NCI-H2029 treated with DMSO at 0.1 percent for 48 hours (cell line): Measurements from ENCODE around the gene RUNX1.
A peak's percentile ranks its signal among the peaks of the same experiment; 100 is the strongest.

Experiments used
- DNase-seq: peaks from one replicate; lab custom pipeline; 2025; lab: John Stamatoyannopoulos, UW

Gene RUNX1

DNA sequence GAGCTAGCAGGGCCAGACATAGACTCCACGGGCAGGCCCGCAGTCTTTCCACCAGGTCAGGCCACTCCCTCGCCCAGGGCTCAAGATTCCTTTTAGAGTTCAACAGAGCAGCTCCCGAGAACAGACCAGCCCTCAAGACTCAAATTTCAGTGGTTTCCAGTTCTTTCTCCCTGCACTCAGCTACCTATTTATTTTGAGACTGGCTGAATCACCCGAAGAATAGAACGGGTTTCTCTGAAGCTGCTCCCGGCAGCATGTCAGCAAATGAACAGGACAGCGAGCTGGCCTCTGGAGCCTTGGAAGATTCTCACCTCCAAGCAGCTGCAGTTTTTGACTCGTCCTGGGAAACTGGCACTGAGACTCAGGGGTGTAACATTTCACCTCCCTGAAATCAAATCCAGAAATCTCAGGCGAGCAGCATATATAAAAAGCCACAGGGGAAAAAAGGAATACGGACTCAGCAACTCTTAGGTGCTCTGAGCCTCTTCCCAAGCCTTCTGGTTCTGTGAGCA, 202.4 kb downstream of the RUNX1 start:
- no peak for DNase-seq

DNA sequence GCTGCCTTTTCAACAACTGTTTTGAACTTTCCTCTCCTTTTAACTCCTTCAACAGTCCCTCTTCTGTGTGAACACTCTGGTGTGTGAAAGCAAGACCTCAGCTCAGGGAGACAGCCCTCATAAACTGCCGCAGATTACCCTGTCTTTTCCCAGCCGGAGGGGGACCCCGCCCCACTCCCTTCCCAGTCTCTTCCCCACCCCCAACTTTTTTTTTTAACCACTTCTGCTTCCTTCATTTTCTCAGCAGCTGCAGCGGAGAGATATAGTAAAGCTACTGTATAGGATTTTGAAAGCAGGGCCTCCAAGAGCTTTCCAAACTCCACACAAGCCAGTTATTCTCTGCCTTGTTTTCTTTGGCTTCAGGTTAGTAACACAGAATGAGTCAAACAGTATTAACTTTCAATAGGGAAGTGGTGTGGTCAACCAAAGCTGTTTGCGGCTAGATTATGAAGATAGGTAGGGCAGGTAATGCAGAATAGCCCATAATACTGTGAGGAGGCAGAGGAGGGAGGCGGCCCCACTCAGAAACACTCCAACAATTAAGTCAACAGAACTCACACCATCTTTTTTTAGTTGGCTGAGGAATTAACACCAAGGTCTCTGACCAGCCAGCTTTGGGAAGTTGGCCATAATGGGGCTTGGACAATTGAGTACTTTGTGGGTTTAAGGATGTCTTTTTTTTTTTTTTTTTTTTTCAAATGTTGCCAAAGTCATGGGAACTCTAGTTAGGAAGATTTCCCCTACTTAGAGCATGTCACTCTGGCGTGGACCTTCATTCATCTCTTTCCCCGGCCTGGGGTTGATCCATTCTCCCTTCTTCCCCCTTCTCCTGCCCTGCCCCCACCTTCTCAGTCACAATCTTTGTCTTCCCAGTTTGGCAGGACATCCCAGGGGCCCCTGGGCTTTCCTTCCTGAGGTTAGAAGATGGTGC, 203.3 kb downstream of the RUNX1 start:
- peak; percentile 55 for DNase-seq

DNA sequence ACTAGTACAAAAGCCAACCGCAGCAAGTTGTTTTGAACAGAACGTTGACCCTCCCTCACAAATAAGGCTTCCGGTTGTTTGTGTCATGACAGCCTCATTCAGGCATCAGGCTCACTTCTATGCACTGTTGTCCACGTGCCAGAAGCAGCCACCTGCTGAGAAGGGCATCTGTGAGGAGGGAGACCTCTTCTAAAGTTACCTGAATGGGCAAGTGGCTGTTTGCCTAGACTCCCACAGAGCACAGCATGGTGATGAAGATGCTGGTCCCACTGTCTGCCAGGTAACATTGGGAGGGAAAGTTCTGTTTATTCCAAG, 204.2 kb downstream of the RUNX1 start:
- peak; percentile 12 for DNase-seq

DNA sequence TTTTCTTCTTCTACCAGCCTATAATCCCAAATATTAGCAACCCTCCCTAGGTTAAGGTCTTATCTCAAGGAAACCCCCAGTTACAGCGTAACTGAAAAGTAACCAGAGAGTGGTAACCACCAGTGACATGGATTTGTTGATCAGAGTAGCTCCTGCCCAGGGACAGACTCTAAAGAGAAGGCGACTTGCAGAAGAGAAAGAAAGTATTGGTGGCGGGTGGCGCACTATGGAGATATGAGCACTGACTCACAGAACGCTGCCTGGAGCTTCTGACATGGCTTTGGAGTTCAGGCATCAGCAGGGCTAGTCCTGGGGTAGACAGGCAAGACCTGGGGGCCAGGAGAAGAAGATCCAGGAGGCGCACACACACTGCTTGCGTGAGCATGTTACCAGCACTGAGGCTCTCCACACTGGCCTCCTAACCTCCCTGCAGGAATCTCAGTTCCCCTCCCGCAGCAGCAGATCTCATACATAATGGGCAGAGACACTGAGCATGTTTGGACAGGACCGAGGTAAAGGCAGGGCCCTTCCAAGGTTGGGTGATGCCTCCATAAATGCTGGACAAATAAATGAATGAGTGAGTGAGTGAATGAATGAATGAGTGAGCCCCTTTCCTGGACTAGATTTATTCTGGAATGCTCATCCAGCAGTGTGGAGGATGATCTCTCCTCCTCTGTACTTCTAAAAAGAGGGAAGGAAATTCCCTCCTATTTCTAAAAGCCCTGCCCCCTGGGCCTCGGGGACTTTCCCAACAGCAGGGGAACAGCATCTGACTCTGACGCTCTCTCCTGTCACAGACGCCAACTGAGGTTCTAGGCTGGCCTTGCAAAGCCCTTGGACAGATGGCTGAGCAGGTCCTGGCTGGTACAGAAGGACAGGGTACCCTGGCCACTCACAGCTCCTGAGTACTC, 204.8 kb downstream of the RUNX1 start:
- DNase-seq = no peak

DNA sequence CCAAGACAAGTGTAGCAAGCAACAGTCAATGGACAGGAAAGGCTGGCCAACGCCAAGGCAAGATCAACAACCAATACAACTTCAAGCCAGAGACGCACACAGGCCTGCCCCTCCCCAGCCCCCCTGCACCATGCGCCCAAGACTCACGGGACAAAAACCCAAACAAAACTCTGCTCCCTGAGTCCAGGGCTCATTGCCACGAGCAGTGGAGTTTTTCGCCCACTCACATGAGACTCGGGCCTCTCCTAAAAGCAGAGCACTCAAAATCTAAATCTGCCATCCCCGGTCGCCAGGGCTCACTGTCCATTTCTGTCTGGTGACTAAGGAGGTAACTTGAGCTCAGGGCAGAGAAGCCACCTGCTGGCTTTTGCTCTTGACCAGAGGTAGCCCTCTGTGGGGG, 205.5 kb downstream of the RUNX1 start:
- DNase-seq = no peak

DNA sequence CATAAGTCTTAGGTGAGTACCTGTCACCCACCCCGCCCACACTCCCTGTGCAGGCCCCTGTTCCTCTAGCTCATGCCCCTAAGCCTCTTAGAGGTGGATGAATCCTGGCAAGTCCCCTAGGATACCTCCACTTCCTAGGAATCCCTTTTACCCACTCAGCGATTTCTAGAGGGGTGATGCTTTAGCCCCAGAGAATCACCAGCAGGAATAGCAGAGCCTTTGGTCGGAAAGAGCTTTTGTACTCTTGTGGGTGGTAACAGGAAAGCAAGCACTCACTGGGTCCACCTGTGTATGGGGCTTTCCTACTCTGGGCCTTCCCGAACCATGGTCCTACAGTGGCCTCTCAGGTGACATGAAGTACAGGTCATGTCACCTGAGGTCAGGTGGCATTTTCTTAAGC, 207.9 kb downstream of the RUNX1 start:
- DNase-seq = no peak

DNA sequence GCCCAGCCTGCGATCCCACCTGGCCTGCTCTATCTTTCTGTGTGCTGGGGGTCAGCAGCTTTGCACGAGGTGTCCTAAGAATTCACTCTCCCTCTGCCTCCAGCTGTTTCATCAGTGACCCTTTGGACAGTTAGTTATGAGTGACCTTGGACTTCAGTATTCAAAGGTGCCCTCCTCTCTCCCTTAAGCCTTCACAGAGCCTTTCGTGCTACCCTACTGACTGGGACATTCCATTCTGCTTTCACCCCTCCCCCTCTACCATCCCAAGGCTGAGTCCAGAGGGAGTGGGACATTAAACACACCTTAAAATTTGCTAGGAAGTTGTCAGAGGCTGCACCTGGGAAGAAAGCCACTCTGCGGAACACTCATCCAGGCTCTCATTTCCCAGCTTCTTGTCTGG, 208.4 kb downstream of the RUNX1 start:
- DNase-seq = no peak

DNA sequence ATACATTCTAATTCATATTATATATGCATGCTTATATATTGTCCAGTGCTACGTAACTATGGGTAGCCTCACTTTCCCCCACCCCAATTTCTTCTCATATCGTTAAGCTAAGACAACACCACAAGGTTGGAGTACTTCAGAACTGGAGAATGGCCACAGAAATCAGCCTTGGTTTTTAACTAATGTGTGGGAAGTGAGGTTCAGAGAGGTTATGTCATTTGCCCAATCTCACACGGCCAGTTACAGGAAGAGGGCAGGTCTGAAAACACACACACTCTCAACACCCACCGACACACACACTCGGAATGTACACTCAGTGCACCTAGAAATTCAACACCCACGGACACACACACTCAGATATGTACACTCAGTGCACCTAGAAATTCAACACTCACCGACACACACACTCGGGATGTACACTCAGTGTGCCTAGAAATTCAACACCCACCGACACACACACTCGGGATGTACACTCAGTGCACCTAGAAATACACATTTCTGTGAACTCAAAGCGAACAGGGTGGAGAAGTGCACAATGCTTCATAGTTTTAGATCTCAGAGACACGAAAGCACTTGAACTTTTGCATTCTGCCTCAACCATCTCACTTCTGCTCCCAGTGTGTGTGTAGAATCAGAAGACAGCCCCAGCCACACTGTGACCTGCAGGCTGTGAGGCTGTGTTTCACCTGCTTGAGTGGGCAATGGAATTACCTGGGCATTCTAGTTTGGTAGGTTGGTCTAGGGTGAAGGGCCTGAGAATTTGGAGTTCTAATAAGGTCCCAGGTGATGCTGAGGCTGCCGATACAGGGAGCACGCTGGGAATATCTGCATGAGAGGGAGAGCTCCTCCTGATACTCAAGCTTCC, 209.9 kb downstream of the RUNX1 start:
- no peak for DNase-seq

DNA sequence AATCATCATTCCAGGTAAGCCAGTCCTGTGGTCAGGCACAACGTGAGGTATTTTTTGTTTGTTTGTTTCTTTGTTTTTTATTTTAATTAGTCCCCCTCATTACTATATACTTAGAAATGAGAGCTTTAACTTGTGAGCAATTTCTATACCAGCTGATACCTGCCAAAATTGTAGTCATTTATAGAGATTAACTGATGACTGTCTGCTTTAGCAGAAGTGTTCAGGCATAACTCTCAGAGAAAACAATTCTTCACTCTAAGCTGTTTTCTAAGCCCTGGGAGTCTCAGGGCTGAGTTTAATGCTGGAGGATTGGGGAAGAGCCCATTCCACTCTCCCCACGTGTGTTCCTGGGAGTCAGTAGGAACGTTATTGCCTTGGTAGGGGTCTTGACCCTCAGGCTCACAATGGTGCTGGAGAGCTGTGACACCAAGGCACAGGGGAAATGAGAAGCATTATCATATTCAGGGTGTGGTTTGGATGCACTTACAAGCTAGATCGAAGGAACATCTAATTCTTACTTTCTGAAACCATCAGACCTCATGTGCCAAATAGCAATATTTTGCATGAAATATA, 212.1 kb downstream of the RUNX1 start:
- DNase-seq = no peak

DNA sequence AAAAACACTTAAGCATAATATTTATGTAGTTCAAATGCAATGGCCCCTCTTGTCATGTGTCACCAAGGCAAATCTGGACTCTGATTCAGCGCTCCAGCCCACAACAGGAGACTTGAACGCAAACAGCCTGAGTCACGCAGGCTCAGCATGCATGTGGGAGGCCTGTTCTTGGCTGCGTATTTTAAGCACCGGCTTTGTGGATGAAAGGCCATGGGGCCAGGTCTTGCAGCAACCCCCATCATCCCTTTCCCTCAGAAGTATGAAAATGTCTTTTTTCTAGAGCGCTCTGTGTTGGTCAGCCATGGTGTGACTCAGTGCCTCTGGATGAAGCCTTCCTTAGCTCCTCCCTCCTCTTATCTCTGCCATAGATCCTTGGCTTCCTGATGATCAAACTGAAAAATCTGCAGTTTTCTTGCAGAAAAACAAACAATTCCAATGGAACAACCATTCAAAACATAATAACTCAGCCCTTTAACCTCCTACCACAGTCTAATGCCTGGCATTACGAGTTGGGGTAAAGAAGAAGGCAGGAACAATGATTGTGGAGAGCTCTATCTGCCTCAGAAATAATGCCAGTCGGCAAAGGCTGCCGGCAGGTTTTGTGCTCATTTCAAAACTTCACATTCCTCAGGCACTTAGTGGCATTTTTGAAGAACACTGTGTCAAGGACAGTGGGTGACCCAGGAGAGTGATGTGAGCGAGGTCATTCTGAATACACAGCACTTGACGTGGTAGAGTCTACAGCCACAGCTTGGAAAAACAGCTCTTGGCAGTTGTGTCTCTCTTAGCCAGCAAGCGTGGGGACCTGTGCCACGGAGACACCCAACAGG, 212.8 kb downstream of the RUNX1 start:
- DNase-seq = peak; percentile 9

DNA sequence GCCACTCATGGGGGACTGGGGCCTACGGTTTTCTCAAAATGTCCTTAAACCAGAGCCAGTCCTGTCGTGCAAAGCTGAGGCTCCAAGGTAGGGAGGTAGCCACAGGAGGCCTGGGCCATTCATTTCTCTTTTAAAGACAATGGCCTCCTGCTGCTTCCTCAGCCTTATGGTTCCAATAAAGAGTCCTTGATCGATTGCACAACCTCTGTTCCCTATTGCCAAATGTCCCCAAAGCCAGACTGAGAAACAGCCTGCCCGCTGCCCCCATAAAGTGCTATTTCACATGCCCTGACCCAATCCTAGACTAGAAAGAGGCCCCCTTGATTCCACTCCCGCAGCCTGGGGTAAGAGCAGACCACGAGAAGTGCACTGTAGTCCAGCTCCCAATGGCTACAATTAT, 213.6 kb downstream of the RUNX1 start:
- DNase-seq = no peak

DNA sequence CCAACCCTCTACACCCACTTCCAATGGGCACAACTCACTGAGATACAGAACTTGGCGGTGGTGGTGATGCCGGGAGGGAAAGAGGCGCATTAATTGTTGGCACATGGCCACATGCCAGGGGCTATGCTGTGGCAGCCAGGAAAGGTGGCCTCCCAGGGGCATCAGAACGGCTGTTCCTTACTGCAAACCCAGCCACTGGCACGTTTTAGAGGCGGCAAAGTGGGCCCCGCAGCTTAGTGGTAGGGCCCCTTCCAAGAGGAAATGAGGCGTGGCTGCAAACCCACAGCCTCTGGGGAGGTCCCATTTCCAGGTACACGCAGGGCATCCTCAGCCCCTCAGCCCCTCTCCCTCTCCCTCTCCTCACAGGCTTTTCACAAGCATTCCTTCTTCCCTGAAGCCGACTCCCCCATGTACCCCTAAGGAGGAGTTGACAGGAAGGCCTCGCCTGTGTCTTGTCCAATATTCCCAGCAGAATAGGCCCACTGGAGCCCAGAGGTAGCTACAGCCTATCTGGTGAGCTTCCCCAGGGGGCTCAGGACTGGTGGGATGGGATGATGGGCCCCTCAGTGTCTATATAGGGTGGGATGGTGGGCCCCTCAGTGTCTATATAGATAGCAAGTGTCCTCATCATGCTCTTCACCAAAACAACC, 214.1 kb downstream of the RUNX1 start:
- DNase-seq = no peak

DNA sequence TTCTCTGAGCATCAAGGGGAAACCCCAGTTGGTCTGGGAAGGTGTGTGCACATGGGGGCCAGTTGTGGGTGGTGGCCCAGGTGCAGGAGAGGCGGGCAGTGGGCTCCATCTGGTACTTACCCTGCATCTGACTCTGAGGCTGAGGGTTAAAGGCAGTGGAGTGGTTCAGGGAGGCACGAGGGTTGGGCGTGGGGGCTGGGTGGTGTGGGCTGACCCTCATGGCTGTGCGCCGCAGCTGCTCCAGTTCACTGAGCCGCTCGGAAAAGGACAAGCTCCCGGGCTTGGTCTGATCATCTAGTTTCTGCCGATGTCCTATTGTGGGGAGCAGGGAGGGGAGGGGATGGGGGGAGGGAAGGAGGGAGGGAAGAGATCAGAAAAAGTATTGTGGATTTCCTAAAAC, 214.8 kb downstream of the RUNX1 start:
- no peak for DNase-seq

DNA sequence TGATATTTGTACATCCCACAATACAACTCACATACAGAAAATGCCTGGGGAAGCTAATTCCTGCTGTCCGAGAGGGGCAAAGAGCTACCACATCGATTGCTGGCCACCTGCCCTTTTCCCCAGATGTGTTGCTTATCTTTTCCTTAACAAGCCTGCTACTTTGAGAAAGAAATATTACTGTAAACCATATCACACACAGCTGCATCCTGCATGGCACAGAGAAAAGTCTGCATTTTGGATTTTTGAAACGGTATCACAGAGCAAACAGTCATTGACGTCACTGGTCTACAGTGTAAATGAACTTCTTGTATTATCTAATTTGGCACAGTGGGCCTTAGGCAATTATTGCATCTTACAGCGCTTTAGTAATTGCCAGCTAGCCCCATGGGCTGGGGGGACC, 215.6 kb downstream of the RUNX1 start:
- DNase-seq = no peak

DNA sequence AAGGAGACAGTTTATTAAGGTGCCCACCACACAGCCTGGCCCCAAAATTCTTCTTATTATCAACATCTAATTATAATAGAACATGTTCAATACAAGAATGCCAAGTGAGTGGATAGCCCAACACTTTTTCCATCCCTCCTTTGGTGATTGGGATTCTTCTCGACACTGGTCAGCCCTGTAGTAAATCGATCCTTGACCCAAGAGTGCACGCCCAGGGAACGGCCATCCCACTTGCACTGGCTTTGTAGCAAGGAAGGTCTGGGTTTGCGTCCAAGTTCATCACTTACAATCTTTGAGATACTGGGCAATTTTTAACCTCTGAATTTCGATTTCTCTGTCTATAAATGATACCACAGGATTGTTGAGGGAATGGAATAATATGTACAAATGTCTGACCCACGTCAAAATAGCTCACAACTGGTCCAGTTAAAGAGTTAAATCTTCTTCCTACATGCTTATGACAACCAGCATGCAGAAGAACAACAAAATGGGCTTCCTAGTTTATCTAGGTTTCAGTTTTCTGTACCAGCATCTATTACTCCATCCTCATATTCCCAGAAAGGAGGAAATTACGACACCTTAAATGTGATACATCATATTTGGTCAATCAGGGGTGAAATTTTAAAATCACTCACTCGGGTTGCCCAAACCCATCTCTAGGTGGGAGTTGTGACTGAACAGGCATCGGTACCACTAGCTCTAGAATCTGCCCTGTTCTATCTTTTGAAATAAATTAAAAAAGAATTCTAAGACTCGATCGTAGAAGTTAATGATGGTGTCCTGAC, 218.5 kb downstream of the RUNX1 start:
- DNase-seq = no peak

DNA sequence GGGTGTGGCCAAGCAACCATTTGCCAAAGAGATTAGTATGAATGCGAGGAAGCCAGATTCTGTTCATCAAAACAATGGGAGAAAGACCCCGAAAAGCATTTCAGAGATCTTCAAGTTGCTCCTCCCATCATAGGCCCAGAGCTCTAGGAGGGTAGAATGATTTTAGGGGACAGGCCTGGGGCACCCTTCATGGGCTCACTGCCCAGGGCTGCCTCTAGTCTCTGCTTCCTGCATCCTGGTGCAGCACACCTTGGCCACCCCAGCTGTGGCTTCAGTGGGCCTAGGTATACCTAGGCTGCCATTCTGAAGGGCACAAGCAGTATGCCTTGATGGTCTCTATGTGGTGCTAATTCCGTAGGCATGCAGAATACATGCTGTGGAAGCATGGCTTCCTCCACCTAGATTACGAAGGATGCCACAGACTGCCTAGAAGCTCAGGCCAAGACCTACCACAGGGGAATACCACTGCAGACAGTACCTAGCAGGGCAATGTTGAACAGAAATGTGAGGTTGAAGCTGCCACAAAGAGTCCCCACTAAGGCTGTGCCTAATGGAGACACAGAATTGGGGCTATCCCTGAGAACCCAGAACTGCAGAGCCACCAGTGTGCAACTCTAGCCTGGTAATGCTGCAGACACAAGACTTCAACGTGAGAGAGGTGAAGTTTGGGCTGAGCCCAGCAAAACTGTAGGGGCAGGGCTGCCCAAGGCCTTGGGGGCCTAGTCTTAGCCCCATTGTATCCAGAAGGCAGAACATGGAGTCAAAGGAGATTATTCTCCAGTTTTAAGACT, 221.5 kb downstream of the RUNX1 start:
- no peak for DNase-seq

DNA sequence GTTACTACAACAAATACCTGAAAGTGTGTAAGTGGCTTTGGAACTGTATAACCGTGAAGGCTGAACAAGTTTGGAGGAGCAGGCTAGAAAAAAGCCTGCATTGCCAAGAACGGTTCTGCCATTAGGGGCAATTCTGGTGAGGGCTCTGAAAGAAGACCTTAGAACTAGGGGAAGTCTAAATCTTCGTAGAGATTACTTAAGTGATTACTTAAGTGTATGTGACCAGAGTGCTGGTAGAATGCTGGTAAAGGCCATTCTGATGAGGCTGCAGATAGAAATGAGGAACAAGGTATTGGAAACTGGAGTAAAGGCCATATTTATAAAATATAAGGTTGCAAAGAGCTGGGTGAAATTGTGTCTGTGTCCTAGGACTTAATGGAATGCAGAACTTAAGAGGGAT, 222.3 kb downstream of the RUNX1 start:
- no peak for DNase-seq

DNA sequence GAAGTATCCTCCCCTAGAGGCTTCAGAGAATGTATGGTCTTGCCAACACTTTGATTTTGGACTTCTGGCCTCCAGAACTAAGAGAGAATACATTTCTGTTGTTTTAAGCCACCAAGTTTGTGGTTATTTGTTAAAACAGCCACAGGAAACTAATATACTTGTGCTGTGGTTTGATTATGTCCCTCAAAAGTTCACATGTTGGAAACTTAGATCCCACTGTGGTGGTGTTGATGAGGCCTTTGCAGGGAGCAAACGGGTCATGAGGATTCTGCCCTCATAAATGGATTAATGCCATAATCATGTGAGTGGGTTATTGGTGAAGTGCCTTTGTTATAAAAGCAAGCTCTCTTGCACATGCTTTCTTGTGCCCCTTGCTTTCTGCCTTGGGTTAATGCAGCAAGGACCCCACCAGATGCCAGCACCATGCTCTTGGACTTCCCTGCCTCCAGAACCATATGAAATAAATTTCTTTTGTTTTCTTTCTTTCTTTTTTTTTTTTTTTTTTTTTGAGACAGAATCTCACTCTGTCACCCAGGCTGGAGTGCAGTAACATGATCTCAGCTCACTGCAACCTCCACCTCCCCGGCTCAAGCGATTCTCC, 223.1 kb downstream of the RUNX1 start:
- DNase-seq = no peak
